GM12874 (cell line): ENCODE data around the gene HOXB1.

Experiments used
- TF ChIP-seq, protein P1 (sequence below): IDR thresholded peaks from 2 replicates; pipeline ENCODE4 v1.5.1; 2011; ENCODE audit warnings: low read depth, mild to moderate bottlenecking, control low read depth, low read length, moderate library complexity; ENCODE audit not compliant: insufficient read depth

HOXB1 gene

DNA sequence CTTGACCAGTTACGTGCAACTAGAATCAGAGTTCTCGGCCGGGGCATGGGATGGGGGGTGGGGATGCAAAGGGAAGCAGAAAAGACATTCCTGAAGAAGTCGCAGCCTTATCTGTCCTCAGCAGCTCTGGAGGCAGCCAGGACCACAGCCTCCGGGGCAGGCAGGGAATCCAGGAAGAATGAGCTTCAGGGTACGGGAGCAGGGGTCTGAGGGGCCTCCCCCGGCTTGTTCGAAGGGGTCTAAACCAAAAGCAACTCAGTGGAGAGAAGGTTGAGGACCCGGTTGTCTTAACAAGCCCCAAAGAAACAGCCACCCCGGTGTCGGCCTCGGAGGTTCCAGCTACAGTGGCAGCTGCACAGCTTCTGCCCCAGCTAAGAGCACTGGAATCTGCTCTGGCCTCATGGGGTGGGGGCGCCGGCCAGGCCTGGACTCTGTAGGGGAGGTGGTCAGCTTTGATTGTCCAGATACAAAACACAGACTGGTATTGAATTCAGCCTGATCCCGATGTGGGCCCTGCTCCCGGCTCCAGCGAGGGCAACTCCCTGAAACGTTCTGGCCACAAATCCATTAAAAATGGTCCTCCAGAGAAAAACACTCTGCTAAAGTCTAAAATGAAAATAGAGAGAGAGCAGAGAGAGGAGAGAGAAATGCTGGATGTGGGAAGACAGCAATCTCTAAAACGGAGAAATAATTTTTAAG, 39.7 kb upstream of the HOXB1 start:
- TF ChIP-seq, protein P1, sequence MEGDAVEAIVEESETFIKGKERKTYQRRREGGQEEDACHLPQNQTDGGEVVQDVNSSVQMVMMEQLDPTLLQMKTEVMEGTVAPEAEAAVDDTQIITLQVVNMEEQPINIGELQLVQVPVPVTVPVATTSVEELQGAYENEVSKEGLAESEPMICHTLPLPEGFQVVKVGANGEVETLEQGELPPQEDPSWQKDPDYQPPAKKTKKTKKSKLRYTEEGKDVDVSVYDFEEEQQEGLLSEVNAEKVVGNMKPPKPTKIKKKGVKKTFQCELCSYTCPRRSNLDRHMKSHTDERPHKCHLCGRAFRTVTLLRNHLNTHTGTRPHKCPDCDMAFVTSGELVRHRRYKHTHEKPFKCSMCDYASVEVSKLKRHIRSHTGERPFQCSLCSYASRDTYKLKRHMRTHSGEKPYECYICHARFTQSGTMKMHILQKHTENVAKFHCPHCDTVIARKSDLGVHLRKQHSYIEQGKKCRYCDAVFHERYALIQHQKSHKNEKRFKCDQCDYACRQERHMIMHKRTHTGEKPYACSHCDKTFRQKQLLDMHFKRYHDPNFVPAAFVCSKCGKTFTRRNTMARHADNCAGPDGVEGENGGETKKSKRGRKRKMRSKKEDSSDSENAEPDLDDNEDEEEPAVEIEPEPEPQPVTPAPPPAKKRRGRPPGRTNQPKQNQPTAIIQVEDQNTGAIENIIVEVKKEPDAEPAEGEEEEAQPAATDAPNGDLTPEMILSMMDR, result no peak

DNA sequence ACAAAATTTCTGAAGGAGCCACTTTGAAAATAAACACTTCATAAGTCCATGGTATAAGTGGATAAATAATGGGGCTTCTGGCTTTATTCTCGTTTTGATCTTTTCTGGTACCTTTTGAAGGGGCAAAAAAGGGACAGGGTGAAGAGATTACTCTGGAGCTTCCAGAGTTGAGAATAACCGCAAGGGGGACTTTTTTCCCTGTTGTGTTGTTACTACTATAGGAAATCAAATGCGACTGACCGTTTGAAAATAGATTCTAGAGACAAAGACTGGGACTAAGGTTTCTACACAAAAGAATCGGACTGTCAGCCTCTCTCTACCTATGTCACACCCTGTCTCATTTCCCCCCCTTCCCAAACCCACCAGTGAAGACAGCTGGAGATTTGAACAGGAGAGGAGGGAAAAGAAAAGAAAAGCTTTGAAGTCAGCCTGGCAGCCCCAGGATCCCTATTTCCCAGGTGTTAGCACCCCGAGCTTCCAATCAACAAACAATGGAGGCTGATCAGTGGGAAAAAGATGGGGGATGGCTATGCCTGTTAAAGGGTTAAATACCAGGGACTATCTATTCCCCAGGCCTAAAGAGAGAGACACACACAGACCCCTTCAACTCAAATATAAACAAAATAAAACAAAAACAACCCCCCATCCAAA, 39.0 kb upstream of the HOXB1 start:
- TF ChIP-seq, protein P1, result no peak

DNA sequence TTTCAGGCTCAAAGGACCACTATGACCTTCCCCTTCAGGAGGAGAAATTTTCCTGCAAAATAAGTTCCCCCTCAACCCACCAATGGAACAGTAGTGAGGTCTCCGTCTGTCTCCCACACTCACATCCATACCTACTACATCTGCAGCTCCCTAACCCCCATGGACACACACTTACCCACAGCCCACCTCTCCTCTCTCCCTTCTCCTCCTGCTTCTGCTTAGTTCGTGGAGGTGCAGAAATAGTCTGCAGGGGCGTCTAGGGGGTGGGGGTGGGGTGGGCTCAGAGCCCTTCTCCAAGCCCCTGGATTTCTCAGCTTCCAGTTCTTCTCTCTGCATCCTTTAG, 38.4 kb upstream of the HOXB1 start:
- TF ChIP-seq, protein P1, result no peak

DNA sequence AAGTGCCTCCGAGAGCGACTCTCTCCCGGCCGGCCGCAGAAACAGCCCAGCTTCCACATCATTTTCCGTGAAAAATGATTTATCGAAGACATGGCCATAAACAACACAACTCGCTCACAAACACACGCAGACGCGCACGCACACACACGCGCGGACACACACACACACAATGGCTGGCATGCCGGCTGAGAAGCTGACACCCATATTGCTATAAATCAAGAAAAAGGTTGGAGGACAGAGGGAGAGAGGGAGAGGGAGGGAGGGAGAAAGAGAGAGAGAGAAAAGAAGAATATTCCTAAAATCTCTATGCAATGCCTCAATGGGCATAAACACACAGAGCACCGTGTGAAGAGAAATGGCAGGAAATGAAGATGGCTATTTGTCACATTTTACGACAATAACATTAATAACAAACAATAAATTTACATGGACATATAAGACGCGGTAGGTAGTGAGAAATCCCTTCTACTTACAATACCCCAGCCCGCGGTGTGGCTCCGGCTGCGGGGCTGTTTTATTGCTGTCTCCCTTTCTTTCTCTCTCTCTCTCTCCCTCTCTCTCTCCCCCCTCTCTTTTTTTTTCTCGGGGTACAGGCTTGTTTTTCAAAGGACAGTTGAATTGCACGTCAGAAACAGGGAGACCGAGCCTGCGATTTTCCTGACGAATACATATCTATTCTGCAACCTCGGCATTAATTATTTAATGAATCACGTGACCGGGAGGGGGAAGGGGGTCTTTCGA, 37.9 kb upstream of the HOXB1 start:
- TF ChIP-seq, protein P1, result no peak

DNA sequence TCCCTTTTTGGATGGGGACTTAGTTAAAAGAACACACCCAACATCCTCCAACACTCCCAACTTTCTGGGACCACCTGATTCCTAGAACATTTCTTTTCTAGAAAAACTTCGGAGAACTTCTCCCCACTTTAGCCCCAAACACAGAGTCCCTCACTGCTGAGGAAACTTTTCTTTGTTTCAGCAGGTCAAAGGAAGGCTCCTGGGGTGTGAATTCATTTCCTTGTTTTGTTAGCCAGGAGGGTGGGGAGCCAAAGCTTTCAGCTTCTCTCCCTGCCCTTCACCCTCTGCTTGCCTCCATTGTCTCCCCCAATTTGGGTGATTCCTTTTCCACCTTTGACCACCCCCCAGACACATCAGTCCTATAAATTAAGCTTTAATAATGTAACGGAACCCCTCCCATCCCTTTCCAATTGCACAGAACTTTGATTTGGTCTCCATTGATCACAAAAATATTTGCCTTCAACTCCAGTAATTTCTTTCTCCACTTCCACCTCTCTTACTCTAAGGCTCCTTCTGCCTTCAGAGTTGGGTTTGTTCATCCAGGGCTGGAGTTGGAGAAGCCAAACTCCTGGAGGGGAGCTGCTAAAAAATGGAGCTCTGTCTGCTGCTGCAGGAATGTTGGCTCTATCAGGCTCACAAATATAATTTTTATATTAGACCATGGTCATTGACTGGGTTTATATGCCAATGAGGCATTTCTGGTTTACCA, 37.0 kb upstream of the HOXB1 start:
- TF ChIP-seq, protein P1, result no peak

DNA sequence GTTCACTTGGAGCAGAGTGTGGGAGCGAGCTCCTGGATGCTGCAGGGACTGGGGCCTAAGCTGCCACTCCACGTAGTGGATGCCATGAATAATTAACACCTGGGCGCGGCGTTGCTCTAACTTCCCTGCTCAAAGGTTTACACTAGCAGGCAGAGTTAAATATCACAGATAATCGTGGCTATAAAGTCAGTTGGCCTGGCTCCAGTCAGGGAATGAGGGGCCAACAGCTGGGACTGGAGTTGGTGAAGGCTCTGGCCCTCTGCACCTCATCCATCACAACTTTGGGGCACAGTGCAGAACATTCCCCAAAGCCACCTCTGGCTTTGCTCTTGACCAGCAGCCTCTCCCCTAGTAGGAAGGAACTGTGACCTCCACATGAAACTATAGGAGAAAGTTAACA, 36.4 kb upstream of the HOXB1 start:
- TF ChIP-seq, protein P1, result no peak

DNA sequence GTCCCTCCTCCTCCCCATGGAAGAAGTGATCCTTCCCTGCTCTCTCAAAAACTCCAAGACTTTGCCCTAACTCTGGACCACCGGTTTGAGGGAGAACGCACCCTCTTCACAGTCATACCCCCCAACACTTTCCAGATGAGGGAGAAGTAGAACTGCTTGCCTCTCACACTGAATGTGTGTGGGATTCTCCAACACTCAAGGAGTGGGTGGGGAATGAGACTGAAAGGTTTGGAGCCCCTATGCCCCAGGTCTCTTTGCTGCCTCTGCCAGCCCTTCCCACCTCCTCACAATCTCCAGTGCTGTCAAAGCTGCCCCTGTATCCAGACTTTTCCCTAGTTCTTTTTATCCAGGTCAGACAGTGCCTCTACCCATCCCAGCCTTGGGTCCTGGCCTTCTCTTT, 35.9 kb upstream of the HOXB1 start:
- TF ChIP-seq, protein P1, result no peak
